RWPE2 (cell line): ENCODE data around the gene OR2A5.
A peak's percentile ranks its signal among the peaks of the same experiment; 100 is the strongest.

Experiments
- ATAC-seq: fragments of 200-7000 bp; cut with Tn5 transposase; 3 replicates; pipeline ENCODE4 v1.9.1; 2021; ENCODE audit warnings: low read depth
- DNase-seq: peaks from one replicate; pipeline ENCODE4 v3.0.0-alpha.2; 2020; ENCODE audit warnings: low spot score
- H3K27ac ChIP-seq: fragments of 450-650 bp; 2 replicates; pipeline ENCODE4 v1.5.1; 2017; ENCODE audit warnings: mild to moderate bottlenecking; ENCODE audit not compliant: poor library complexity, severe bottlenecking
- H3K27me3 ChIP-seq: fragments of 250-450 bp; sonication (Bioruptor Pico); 2 replicates; pipeline ENCODE4 v1.5.1; 2021; ENCODE audit warnings: mild to moderate bottlenecking, moderate library complexity; ENCODE audit not compliant: insufficient read depth, poor library complexity, severe bottlenecking
- H3K36me3 ChIP-seq: fragments of 250-450 bp; sonication (Bioruptor Pico); 2 replicates; pipeline ENCODE4 v1.5.1; 2020; ENCODE audit warnings: low read depth, mild to moderate bottlenecking, moderate library complexity
- H3K4me1 ChIP-seq: fragments of 250-450 bp; sonication (Bioruptor Pico); 2 replicates; pipeline ENCODE4 v1.5.1; 2021; ENCODE audit warnings: mild to moderate bottlenecking, moderate library complexity; ENCODE audit not compliant: insufficient read depth, poor library complexity, severe bottlenecking
- H3K4me3 ChIP-seq: fragments of 250-450 bp; sonication (Bioruptor Pico); 2 replicates; pipeline ENCODE4 v1.5.1; 2021; ENCODE audit warnings: mild to moderate bottlenecking, moderate library complexity; ENCODE audit not compliant: severe bottlenecking
- H3K9me3 ChIP-seq: fragments of 250-450 bp; sonication (Bioruptor Pico); 2 replicates; pipeline ENCODE4 v1.5.1; 2021; ENCODE audit warnings: mild to moderate bottlenecking, moderate library complexity; ENCODE audit not compliant: severe bottlenecking
- TF ChIP-seq, protein P1 (sequence below): fragments of 450-650 bp; IDR thresholded peaks from one replicate; pipeline ENCODE4 v1.5.1; 2017; ENCODE audit warnings: mild to moderate bottlenecking, moderate library complexity; ENCODE audit not compliant: poor library complexity, severe bottlenecking

The OR2A5 gene

GRCh38 chr7:144026203-144026883 lies 22.4 kb upstream of the OR2A5 start:
- Histone ChIP-seq H3K27me3 (peaks cover 3% of the 10 kb centered on the region), H3K4me1 (no peaks in the 10 kb centered on the region), H3K27ac (no peak overlapping the region), H3K9me3 (no peaks in the 10 kb centered on the region), H3K36me3 (no peaks in the 10 kb centered on the region), H3K4me3 (no peak overlapping the region)
- TF ChIP-seq, protein P1, sequence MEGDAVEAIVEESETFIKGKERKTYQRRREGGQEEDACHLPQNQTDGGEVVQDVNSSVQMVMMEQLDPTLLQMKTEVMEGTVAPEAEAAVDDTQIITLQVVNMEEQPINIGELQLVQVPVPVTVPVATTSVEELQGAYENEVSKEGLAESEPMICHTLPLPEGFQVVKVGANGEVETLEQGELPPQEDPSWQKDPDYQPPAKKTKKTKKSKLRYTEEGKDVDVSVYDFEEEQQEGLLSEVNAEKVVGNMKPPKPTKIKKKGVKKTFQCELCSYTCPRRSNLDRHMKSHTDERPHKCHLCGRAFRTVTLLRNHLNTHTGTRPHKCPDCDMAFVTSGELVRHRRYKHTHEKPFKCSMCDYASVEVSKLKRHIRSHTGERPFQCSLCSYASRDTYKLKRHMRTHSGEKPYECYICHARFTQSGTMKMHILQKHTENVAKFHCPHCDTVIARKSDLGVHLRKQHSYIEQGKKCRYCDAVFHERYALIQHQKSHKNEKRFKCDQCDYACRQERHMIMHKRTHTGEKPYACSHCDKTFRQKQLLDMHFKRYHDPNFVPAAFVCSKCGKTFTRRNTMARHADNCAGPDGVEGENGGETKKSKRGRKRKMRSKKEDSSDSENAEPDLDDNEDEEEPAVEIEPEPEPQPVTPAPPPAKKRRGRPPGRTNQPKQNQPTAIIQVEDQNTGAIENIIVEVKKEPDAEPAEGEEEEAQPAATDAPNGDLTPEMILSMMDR = no peak
- DNase-seq = no peak
- ATAC-seq = no peak

DNA sequence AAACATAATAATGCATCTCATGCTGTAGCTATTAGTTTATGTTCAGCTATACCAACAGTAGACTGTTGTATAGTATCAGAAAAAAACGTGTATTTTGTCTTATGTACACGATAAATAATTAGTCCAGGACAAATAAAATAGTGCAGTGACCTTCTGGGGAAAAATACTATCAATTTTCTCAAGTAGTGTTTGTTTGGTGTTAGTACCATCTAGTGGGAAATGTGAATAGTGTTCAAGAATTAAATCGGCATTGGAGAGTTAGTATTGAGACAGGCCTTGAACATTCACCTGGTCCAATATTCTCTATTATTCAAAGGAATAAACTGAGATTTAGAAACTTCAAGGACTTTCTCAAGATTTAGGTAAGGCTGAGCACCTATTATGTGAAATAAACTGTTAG lies 21.7 kb upstream of the OR2A5 start:
- H3K4me3 ChIP-seq = no peak overlapping the region
- H3K27ac ChIP-seq = no peak overlapping the region
- TF ChIP-seq, protein P1 = peak; percentile 68
- no peak; the same call in 2 of the 3 replicates for ATAC-seq
- DNase-seq = no peak
- H3K4me1 ChIP-seq = no peaks in the 10 kb centered on the region
- H3K9me3 ChIP-seq = no peaks in the 10 kb centered on the region
- no peaks in the 10 kb centered on the region for H3K36me3 ChIP-seq
- H3K27me3 ChIP-seq = peaks cover 3% of the 10 kb centered on the region

DNA sequence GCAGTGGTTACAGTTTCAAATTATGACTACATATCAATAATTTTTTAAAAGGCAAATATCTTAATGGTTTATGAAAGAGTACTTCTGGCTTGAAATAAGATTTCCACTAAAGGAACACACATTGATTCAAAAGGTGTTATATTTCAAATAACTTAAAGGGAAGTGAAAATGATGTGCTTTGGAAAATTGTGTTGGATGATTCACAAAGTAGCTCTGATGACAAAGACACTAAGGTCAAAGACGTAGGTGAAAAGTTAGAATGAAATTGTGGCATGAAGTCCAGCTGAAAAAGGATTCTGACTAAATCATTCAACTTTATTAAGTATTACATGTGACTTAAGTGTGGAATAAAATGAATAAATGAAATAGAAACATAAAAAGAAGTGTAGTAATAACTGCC lies 20.8 kb upstream of the OR2A5 start:
- Histone ChIP-seq H3K27ac (no peak overlapping the region), H3K4me1 (no peaks in the 10 kb centered on the region), H3K9me3 (no peaks in the 10 kb centered on the region), H3K4me3 (no peak overlapping the region), H3K36me3 (no peaks in the 10 kb centered on the region), H3K27me3 (peaks cover 3% of the 10 kb centered on the region)
- DNase-seq (no peak), ATAC-seq (no peak)
- TF ChIP-seq, protein P1 = no peak

DNA sequence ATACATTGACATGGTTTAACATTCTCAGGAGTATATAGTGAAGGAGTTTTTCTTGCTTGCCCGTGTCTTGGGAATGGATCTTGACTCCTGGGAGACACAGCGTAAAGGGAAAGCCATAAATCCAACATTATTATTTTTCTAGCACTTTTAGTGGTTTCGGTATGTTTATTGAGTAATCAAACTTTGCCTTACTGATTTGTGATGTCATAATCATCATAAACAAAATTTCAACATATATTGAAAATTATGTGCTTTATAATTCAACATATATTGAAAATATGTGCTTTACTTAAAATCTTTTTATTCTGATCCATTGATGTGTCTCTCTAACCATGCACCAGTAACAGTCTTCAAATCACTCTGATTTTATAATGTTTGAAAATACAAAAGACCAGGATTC lies 20.2 kb upstream of the OR2A5 start:
- ATAC-seq (no peak), DNase-seq (no peak)
- no peaks in the 10 kb centered on the region for H3K9me3 ChIP-seq
- no peaks in the 10 kb centered on the region for H3K36me3 ChIP-seq
- H3K4me1 ChIP-seq = no peaks in the 10 kb centered on the region
- H3K27me3 ChIP-seq = peaks cover 6% of the 10 kb centered on the region
- TF ChIP-seq, protein P1 = no peak
- H3K27ac ChIP-seq = no peak overlapping the region
- H3K4me3 ChIP-seq = no peak overlapping the region

- no peak overlapping the region for H3K27ac ChIP-seq
- no peak overlapping the region for H3K4me3 ChIP-seq
- TF ChIP-seq, protein P1 = no peak
- H3K36me3 ChIP-seq = no peaks in the 10 kb centered on the region
- ATAC-seq (no peak), DNase-seq (no peak)
- peaks cover 6% of the 10 kb centered on the region for H3K27me3 ChIP-seq
- no peaks in the 10 kb centered on the region for H3K4me1 ChIP-seq
- H3K9me3 ChIP-seq = no peaks in the 10 kb centered on the region
These were observed 16.2 kb upstream of the OR2A5 start for GRCh38 chr7:144032516-144032915.
